ENCODE results near the gene CDH2. TPM values are rescaled to one million over a fixed set of nuclear protein-coding genes. Genes with fewer than 3 reads are reported as not detected.
A peak's percentile ranks its signal among the peaks of the same experiment; 100 is the strongest.

The CDH2 gene
- total and polyA plus RNA-seq, 4 donors, result 0.14 to 5.0 (median 0.87) TPM

GRCh38 chr18:28074076-28074475 lies 102.9 kb downstream of the CDH2 start:
- 66 to 83% methylated on average over 1 of the region's 1 CpG for WGBS, 2 donors

GRCh38 chr18:28073658-28074057 lies 103.3 kb downstream of the CDH2 start:
- Histone ChIP-seq H3K9ac (ENCODE audit: insufficient read depth in 1 of 2, low read length in 2 of 2) (no peak overlapping the region), H3K27ac (ENCODE audit: low read depth in 1 of 2, low read length in 1 of 2) (peak overlapping the region in 1 of 2 donors; percentile 60), H3K27me3 (ENCODE audit: control insufficient read depth in 3 of 3, insufficient read depth in 3 of 3, low read length in 2 of 3) (no peaks in the 10 kb centered on the region), H3K4me3 (no peak overlapping the region), H3K9me3 (ENCODE audit: control insufficient read depth in 4 of 4, insufficient read depth in 3 of 4, low read length in 3 of 4) (no peaks in the 10 kb centered on the region), H3K36me3 (ENCODE audit: control insufficient read depth in 4 of 4, insufficient read depth in 4 of 4, low read length in 4 of 4) (no peaks in the 10 kb centered on the region), H3K4me1 (ENCODE audit: control insufficient read depth in 5 of 5, insufficient read depth in 5 of 5, low read length in 5 of 5) (peaks cover 0 to 14% (median 0%) of the 10 kb centered on the region in 5 donors)
- DNase-seq (no peak), ATAC-seq (ENCODE audit: insufficient read depth, low FRiP score) (no peak)
- TF ChIP-seq, protein P1, sequence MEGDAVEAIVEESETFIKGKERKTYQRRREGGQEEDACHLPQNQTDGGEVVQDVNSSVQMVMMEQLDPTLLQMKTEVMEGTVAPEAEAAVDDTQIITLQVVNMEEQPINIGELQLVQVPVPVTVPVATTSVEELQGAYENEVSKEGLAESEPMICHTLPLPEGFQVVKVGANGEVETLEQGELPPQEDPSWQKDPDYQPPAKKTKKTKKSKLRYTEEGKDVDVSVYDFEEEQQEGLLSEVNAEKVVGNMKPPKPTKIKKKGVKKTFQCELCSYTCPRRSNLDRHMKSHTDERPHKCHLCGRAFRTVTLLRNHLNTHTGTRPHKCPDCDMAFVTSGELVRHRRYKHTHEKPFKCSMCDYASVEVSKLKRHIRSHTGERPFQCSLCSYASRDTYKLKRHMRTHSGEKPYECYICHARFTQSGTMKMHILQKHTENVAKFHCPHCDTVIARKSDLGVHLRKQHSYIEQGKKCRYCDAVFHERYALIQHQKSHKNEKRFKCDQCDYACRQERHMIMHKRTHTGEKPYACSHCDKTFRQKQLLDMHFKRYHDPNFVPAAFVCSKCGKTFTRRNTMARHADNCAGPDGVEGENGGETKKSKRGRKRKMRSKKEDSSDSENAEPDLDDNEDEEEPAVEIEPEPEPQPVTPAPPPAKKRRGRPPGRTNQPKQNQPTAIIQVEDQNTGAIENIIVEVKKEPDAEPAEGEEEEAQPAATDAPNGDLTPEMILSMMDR (IDR thresholded peaks at IDR 0.05; ENCODE audit: control extremely low read depth, extremely low read depth), result no peak
- WGBS, 2 donors, result 35 to 36% methylated on average over 3 of the region's 3 CpGs

More at GRCh38 chr18:28074076-28074475, 102.9 kb downstream of the CDH2 start:
- no peaks in the 10 kb centered on the region for H3K36me3 ChIP-seq (ENCODE audit: control insufficient read depth in 4 of 4, insufficient read depth in 4 of 4, low read length in 4 of 4)
- no peak overlapping the region for H3K4me3 ChIP-seq
- H3K4me1 ChIP-seq (ENCODE audit: control insufficient read depth in 5 of 5, insufficient read depth in 5 of 5, low read length in 5 of 5), result peaks cover 0 to 14% (median 0%) of the 10 kb centered on the region in 5 donors
- H3K9ac ChIP-seq (ENCODE audit: insufficient read depth in 1 of 2, low read length in 2 of 2), result no peak overlapping the region
- DNase-seq (no peak), ATAC-seq (ENCODE audit: insufficient read depth, low FRiP score) (no peak)
- TF ChIP-seq, protein P1 (IDR thresholded peaks at IDR 0.05; ENCODE audit: control extremely low read depth, extremely low read depth), result no peak
- H3K27me3 ChIP-seq (ENCODE audit: control insufficient read depth in 3 of 3, insufficient read depth in 3 of 3, low read length in 2 of 3), result no peaks in the 10 kb centered on the region
- H3K9me3 ChIP-seq (ENCODE audit: control insufficient read depth in 4 of 4, insufficient read depth in 3 of 4, low read length in 3 of 4), result no peaks in the 10 kb centered on the region
- H3K27ac ChIP-seq (ENCODE audit: low read depth in 1 of 2, low read length in 1 of 2), result no peak overlapping the region

DNA sequence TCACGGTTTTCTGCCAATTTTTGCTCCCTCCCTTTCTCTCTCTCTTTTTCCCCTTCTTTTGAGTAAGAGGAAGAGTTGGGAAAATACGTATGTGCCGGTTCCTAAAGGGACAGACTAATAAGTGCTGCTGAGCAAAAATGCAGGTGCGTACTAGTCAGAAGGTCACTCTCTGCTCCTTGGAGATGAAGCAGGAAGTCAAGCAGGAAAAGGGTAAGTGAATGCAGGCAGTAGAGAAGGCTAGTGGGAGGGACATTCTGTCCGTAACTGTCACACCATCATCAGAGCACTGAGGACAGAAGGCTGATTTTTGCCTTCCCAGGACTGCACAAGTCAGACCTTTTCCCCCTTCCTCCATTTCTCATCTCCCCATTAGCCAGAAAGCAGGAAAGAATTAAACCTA lies 105.7 kb downstream of the CDH2 start:
- DNase-seq (no peak), ATAC-seq (ENCODE audit: insufficient read depth, low FRiP score) (no peak)
- 60 to 62% methylated on average over 5 of the region's 5 CpGs for WGBS, 2 donors
- Histone ChIP-seq H3K9me3 (ENCODE audit: control insufficient read depth in 4 of 4, insufficient read depth in 3 of 4, low read length in 3 of 4) (no peaks in the 10 kb centered on the region), H3K36me3 (ENCODE audit: control insufficient read depth in 4 of 4, insufficient read depth in 4 of 4, low read length in 4 of 4) (no peaks in the 10 kb centered on the region), H3K4me1 (ENCODE audit: control insufficient read depth in 5 of 5, insufficient read depth in 5 of 5, low read length in 5 of 5) (peaks cover 0 to 14% (median 4%) of the 10 kb centered on the region in 5 donors), H3K9ac (ENCODE audit: insufficient read depth in 1 of 2, low read length in 2 of 2) (no peak overlapping the region), H3K27ac (ENCODE audit: low read depth in 1 of 2, low read length in 1 of 2) (peak overlapping the region in 1 of 2 donors; percentile 40), H3K27me3 (ENCODE audit: control insufficient read depth in 3 of 3, insufficient read depth in 3 of 3, low read length in 2 of 3) (no peaks in the 10 kb centered on the region), H3K4me3 (no peak overlapping the region)
- TF ChIP-seq, protein P1 (IDR thresholded peaks at IDR 0.05; ENCODE audit: control extremely low read depth, extremely low read depth), result no peak

GRCh38 chr18:28068207-28068606 lies 108.7 kb downstream of the CDH2 start:
- TF ChIP-seq, protein P1 (IDR thresholded peaks at IDR 0.05; ENCODE audit: control extremely low read depth, extremely low read depth), result no peak
- Histone ChIP-seq H3K27ac (ENCODE audit: low read depth in 1 of 2, low read length in 1 of 2) (no peak overlapping the region), H3K9ac (ENCODE audit: insufficient read depth in 1 of 2, low read length in 2 of 2) (no peak overlapping the region), H3K9me3 (ENCODE audit: control insufficient read depth in 4 of 4, insufficient read depth in 3 of 4, low read length in 3 of 4) (no peaks in the 10 kb centered on the region), H3K4me3 (no peak overlapping the region), H3K4me1 (ENCODE audit: control insufficient read depth in 5 of 5, insufficient read depth in 5 of 5, low read length in 5 of 5) (peaks cover 0 to 21% (median 4%) of the 10 kb centered on the region in 5 donors), H3K27me3 (ENCODE audit: control insufficient read depth in 3 of 3, insufficient read depth in 3 of 3, low read length in 2 of 3) (no peaks in the 10 kb centered on the region), H3K36me3 (ENCODE audit: control insufficient read depth in 4 of 4, insufficient read depth in 4 of 4, low read length in 4 of 4) (no peaks in the 10 kb centered on the region)
- 86 to 94% methylated on average over 2 of the region's 2 CpGs for WGBS, 2 donors
- peak in 2 of 3 donors; percentile 72 to 83 for DNase-seq
- ATAC-seq (ENCODE audit: insufficient read depth, low FRiP score), result no peak
